ENCODE measurements around the gene PTPRN2.

Gene PTPRN2

GRCh38 chr7:158602905-158603772 is 15.5 kb upstream of the PTPRN2 start:
- no peak for DNase-seq (ENCODE audit: low read depth in 2 of 2)

- DNase-seq (ENCODE audit: low read depth in 2 of 2), result no peak
Observed at GRCh38 chr7:158602041-158602440, 14.4 kb upstream of the PTPRN2 start.

- no peak for DNase-seq (ENCODE audit: low read depth in 2 of 2)
Observed at GRCh38 chr7:158601090-158601489, 13.5 kb upstream of the PTPRN2 start.

- no peak for DNase-seq (ENCODE audit: low read depth in 2 of 2)
Observed at GRCh38 chr7:158596745-158597144, 9.1 kb upstream of the PTPRN2 start.

GRCh38 chr7:158596309-158596708 is 8.7 kb upstream of the PTPRN2 start:
- DNase-seq (ENCODE audit: low read depth in 2 of 2), result no peak

- no peak for DNase-seq (ENCODE audit: low read depth in 2 of 2)
Observed at GRCh38 chr7:158595068-158595467, 7.4 kb upstream of the PTPRN2 start.

GRCh38 chr7:158592541-158592940 is 4.9 kb upstream of the PTPRN2 start:
- DNase-seq (ENCODE audit: low read depth in 2 of 2), result no peak

- no peak for DNase-seq (ENCODE audit: low read depth in 2 of 2)
Observed at GRCh38 chr7:158591944-158592343, 4.3 kb upstream of the PTPRN2 start.

- no peak for DNase-seq (ENCODE audit: low read depth in 2 of 2)
Observed at GRCh38 chr7:158590181-158590530, 2.5 kb upstream of the PTPRN2 start.

GRCh38 chr7:158589653-158590052 is 2.0 kb upstream of the PTPRN2 start:
- no peak for DNase-seq (ENCODE audit: low read depth in 2 of 2)

GRCh38 chr7:158588878-158589442 is 1.3 kb upstream of the PTPRN2 start:
- no peak for DNase-seq (ENCODE audit: low read depth in 2 of 2)

- no peak for DNase-seq (ENCODE audit: low read depth in 2 of 2)
Observed at GRCh38 chr7:158588085-158588877, 658 bp upstream of the PTPRN2 start.

- DNase-seq (ENCODE audit: low read depth in 2 of 2), result no peak
Observed at GRCh38 chr7:158586499-158587161, 993 bp downstream of the PTPRN2 start.

- DNase-seq (ENCODE audit: low read depth in 2 of 2), result no peak
Observed at GRCh38 chr7:158585721-158586498, 1.7 kb downstream of the PTPRN2 start.

GRCh38 chr7:158584407-158584806 is 3.2 kb downstream of the PTPRN2 start:
- DNase-seq (ENCODE audit: low read depth in 2 of 2), result no peak

- DNase-seq (ENCODE audit: low read depth in 2 of 2), result no peak
Observed at GRCh38 chr7:158583810-158584209, 3.8 kb downstream of the PTPRN2 start.

GRCh38 chr7:158583143-158583542 is 4.5 kb downstream of the PTPRN2 start:
- no peak for DNase-seq (ENCODE audit: low read depth in 2 of 2)

- DNase-seq (ENCODE audit: low read depth in 2 of 2), result no peak
Observed at GRCh38 chr7:158582089-158582456, 5.5 kb downstream of the PTPRN2 start.

- DNase-seq (ENCODE audit: low read depth in 2 of 2), result no peak
Observed at GRCh38 chr7:158581440-158582088, 6.1 kb downstream of the PTPRN2 start.

GRCh38 chr7:158579662-158580646 is 7.7 kb downstream of the PTPRN2 start:
- no peak for DNase-seq (ENCODE audit: low read depth in 2 of 2)

Data from activated CD4-positive, alpha-beta T cell treated with anti-CD3 and anti-CD28 coated beads for 24 hours (primary cell).